ENCODE measurements around the gene CORO2A. TPM values are rescaled to one million over a fixed set of nuclear protein-coding genes. Genes with fewer than 3 reads are reported as not detected.

The CORO2A gene
- total and polyA plus RNA-seq, 2 of the 13 experiments (the other 11 are each of a cell fraction or from before 2014, with no cell fraction given) = 14.4 to 15.3 TPM

GRCh38 chr9:98229090-98229395 lies 36.6 kb upstream of the CORO2A start (continued):
- no peak for TF ChIP-seq ZNF772 (CRISPR knock-in tag; IDR thresholded peaks at IDR 0.05)
- TF ChIP-seq MAFF (IDR thresholded peaks at IDR 0.05; ENCODE audit: low read depth, low read length) = peak; percentile 68
- TF ChIP-seq ATF1 (CRISPR knock-in tag; IDR thresholded peaks at IDR 0.05) = no peak
- TF ChIP-seq, protein P1, sequence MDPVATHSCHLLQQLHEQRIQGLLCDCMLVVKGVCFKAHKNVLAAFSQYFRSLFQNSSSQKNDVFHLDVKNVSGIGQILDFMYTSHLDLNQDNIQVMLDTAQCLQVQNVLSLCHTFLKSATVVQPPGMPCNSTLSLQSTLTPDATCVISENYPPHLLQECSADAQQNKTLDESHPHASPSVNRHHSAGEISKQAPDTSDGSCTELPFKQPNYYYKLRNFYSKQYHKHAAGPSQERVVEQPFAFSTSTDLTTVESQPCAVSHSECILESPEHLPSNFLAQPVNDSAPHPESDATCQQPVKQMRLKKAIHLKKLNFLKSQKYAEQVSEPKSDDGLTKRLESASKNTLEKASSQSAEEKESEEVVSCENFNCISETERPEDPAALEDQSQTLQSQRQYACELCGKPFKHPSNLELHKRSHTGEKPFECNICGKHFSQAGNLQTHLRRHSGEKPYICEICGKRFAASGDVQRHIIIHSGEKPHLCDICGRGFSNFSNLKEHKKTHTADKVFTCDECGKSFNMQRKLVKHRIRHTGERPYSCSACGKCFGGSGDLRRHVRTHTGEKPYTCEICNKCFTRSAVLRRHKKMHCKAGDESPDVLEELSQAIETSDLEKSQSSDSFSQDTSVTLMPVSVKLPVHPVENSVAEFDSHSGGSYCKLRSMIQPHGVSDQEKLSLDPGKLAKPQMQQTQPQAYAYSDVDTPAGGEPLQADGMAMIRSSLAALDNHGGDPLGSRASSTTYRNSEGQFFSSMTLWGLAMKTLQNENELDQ (CRISPR knock-in tag; IDR thresholded peaks at IDR 0.05; ENCODE audit: borderline replicate concordance) = no peak
- TF ChIP-seq TSC22D2 (CRISPR knock-in tag; IDR thresholded peaks at IDR 0.05; ENCODE audit: borderline replicate concordance) = no peak
- no peak for TF ChIP-seq ZNF75D (CRISPR knock-in tag; IDR thresholded peaks at IDR 0.05; ENCODE audit: borderline replicate concordance)
- no peak for TF ChIP-seq NFE2 (CRISPR knock-in tag; IDR thresholded peaks at IDR 0.05)
- 0 out of 2 replicates have a peak, but pooled peaks have one; percentile 9 for TF ChIP-seq ZBTB38 (CRISPR knock-in tag; IDR thresholded peaks at IDR 0.05)
- TF ChIP-seq ZNF761 (CRISPR knock-in tag; conservative IDR thresholded peaks at IDR 0.05) = no peak

GRCh38 chr9:98228392-98229089 lies 36.1 kb upstream of the CORO2A start:
- Histone ChIP-seq H3K9ac (ENCODE audit: insufficient read depth, low read depth, low read length) (peak overlapping the region; percentile 68), H3K36me3 (replicated peaks in 1 of 2; ENCODE audit: control insufficient read depth in 1 of 2, insufficient read depth in 2 of 2, low read length in 2 of 2) (peaks cover 0 to 1% of the 10 kb centered on the region in 2 experiments; a peak in 1 of 5 replicates), H2AFZ (ENCODE audit: low read length) (no peak overlapping the region), H4K20me1 (ENCODE audit: insufficient read depth, low read length) (no peaks in the 10 kb centered on the region), H3K4me3 (replicated peaks in 1 of 3; ENCODE audit: insufficient read depth in 1 of 3, low read depth in 2 of 3, low read length in 3 of 3) (peak overlapping the region; percentile 9 to 42 (median 41); a peak in 5 of 6 replicates), H3K4me1 (ENCODE audit: insufficient read depth, low read length) (peaks cover 76% of the 10 kb centered on the region), H3K9me3 (ENCODE audit: low read length) (no peaks in the 10 kb centered on the region), H3K4me2 (ENCODE audit: low read depth, low read length) (peak overlapping the region; percentile 76), H3K79me2 (ENCODE audit: insufficient read depth, low read length) (no peaks in the 10 kb centered on the region), H3K27me3 (ENCODE audit: control insufficient read depth in 1 of 2, insufficient read depth in 2 of 2, low read length in 2 of 2) (no peaks in the 10 kb centered on the region), H3K27ac (ENCODE audit: extremely low read length, insufficient read depth, low read length) (peak overlapping the region; percentile 92)
- DNase-seq (ENCODE audit: low spot score) (peak; percentile 77), ATAC-seq (peak; percentile 85), FAIRE-seq (no peak)
- intact Hi-C loops (cut with micrococcal nuclease; ENCODE audit: unreplicated experiment) = no loop called here
- WGBS (ENCODE audit: low lambda C conversion rate) = 23% methylated on average over 7 of the region's 10 CpGs
- ChIA-PET CTCF (ENCODE audit: low intra/inter-chr PET ratio, low total read pairs) (no interaction called here), POLR2A (interaction anchor here (0.6 to 5.2 kb wide), 17 partner anchors 9 to 245 kb away, joined by 3 to 71 read pairs (median 5); partner anchors contain the start of genes CORO2A, NANS, TBC1D2 and TRIM14)
- TSS peak; percentile 83 for BruUV-seq (replicated peaks)
- in situ Hi-C loops (cut with HindIII; ENCODE audit: extremely low pct_ligation_motif_present, low pct_unique_long_range_greater_than_20kb) = no loop called here
- TF ChIP-seq RNF2 (conservative IDR thresholded peaks at IDR 0.05; ENCODE audit: low read depth) = no peak
- TF ChIP-seq SAFB2 (CRISPR knock-in tag; IDR thresholded peaks at IDR 0.05; ENCODE audit: borderline replicate concordance, low read depth) = no peak
- no peak for TF ChIP-seq ZC3H13 (CRISPR knock-in tag; IDR thresholded peaks at IDR 0.05)
- peak; percentile 43; the same call in 1 of the 2 replicates for TF ChIP-seq RXRA (CRISPR knock-in tag; IDR thresholded peaks at IDR 0.05)
- no peak for TF ChIP-seq ZNF792 (CRISPR knock-in tag; IDR thresholded peaks at IDR 0.05)
- TF ChIP-seq GFI1 (CRISPR knock-in tag; IDR thresholded peaks at IDR 0.05; ENCODE audit: borderline replicate concordance) = 0 out of 2 replicates have a peak, but pooled peaks have one; percentile 63
- TF ChIP-seq, protein P2, sequence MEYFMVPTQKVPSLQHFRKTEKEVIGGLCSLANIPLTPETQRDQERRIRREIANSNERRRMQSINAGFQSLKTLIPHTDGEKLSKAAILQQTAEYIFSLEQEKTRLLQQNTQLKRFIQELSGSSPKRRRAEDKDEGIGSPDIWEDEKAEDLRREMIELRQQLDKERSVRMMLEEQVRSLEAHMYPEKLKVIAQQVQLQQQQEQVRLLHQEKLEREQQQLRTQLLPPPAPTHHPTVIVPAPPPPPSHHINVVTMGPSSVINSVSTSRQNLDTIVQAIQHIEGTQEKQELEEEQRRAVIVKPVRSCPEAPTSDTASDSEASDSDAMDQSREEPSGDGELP (IDR thresholded peaks at IDR 0.05; ENCODE audit: borderline replicate concordance, low read depth) = peak; percentile 81; the same call in 1 of the 2 replicates
- no peak for TF ChIP-seq ZNF652 (CRISPR knock-in tag; IDR thresholded peaks at IDR 0.05; ENCODE audit: borderline replicate concordance, low read depth)

All from HepG2 (cell line).